A549 (cell line): Measurements from ENCODE around the gene PKD2.

Experiments
- MAX ChIP-seq: IDR thresholded peaks from 2 replicates; pipeline ENCODE4 v1.6.1; 2012
- POLR2A ChIP-seq: IDR thresholded peaks from 2 replicates; pipeline ENCODE4 v1.6.1; 2012; ENCODE audit warnings: mild to moderate bottlenecking, low read length
- RFX5 ChIP-seq: fragments of 450-650 bp; IDR thresholded peaks from 2 replicates; pipeline ENCODE4 v1.7.1; 2014; ENCODE audit warnings: antibody characterized with exemption, mild to moderate bottlenecking, moderate library complexity
- SREBF2 ChIP-seq: fragments of 450-650 bp; IDR thresholded peaks from 2 replicates; pipeline ENCODE4 v1.6.1; 2014; ENCODE audit warnings: mild to moderate bottlenecking, moderate library complexity
- USF2 ChIP-seq: fragments of 450-650 bp; IDR thresholded peaks from 2 replicates; pipeline ENCODE4 v1.6.1; 2014; ENCODE audit warnings: antibody characterized with exemption
- TF ChIP-seq, protein P1 (sequence below): fragments of >200 bp; sonication (Bioruptor Twin); formaldehyde crosslinking; IDR thresholded peaks from 3 replicates; pipeline ENCODE4 v1.5.1; 2016

DNA sequence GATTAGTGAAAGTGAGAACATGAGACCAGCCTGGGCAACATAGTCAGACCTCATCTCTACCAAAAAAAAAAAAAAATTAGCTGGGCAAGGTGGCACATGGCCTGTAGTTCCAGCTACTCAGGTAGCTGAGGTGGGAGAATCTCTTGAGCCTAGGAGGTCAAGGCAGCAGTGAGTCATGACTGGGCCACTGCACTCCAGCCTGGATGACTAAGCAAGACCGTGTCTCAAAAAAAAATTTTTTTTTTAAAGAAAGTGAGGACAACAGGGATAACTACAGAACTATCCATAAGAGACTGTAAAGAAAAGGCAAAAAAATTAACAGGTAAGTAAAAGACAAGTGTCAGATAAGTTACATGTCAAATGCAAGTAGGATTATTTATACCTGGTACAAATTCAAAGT lies 45.4 kb upstream of the PKD2 start:
- TF ChIP-seq, protein P1, sequence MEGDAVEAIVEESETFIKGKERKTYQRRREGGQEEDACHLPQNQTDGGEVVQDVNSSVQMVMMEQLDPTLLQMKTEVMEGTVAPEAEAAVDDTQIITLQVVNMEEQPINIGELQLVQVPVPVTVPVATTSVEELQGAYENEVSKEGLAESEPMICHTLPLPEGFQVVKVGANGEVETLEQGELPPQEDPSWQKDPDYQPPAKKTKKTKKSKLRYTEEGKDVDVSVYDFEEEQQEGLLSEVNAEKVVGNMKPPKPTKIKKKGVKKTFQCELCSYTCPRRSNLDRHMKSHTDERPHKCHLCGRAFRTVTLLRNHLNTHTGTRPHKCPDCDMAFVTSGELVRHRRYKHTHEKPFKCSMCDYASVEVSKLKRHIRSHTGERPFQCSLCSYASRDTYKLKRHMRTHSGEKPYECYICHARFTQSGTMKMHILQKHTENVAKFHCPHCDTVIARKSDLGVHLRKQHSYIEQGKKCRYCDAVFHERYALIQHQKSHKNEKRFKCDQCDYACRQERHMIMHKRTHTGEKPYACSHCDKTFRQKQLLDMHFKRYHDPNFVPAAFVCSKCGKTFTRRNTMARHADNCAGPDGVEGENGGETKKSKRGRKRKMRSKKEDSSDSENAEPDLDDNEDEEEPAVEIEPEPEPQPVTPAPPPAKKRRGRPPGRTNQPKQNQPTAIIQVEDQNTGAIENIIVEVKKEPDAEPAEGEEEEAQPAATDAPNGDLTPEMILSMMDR: no peak
- TF ChIP-seq MAX: 0 out of 2 replicates have a peak, but pooled peaks have one; percentile 14
- no peak for TF ChIP-seq RFX5
- no peak for TF ChIP-seq USF2
- TF ChIP-seq POLR2A: no peak
- no peak for TF ChIP-seq SREBF2
